Thyroid gland (tissue), 4 donors: ENCODE results near the gene TTC39A.

Experiments
- POLR2A ChIP-seq, 2 donors: fragments of 450-650 bp; IDR thresholded peaks; one replicate each; pipeline ENCODE4 v1.6.1; 2017; ENCODE audit warnings: antibody characterized with exemption in 2 of 2, mild to moderate bottlenecking in 2 of 2, moderate library complexity in 1 of 2
- TF ChIP-seq, protein P1 (sequence below), 6 experiments: fragments of 200-600 bp in 3 of 6; fragments of 450-650 bp in 3 of 6; sonication (generic) in 3 of 6; IDR thresholded peaks; one replicate each; pipeline ENCODE4 v1.5.1; 2016 to 2019; ENCODE audit warnings: antibody characterized with exemption in 6 of 6, mild to moderate bottlenecking in 2 of 6, inconsistent platforms in 1 of 6, moderate library complexity in 1 of 6

DNA sequence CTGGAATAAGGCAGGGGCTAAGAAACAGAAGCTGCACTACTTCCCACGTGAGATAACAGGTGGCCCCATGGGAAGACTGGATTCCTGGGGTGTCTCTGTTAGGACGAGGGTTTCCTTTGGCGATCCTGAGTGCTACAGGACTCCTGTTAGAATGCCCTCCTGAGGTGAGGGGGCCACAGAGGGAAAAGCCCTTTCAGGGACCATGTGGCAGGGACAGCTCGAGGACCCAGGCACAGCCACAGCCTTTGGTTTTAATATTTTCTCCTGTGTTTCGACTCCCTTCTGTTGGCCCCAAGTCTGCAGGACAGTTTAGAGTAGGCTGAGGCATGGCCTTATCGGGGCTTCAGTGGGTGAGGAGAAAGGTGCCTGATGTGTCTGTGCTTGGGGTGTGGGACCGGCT lies 12.6 kb downstream of the TTC39A start:
- TF ChIP-seq, protein P1, sequence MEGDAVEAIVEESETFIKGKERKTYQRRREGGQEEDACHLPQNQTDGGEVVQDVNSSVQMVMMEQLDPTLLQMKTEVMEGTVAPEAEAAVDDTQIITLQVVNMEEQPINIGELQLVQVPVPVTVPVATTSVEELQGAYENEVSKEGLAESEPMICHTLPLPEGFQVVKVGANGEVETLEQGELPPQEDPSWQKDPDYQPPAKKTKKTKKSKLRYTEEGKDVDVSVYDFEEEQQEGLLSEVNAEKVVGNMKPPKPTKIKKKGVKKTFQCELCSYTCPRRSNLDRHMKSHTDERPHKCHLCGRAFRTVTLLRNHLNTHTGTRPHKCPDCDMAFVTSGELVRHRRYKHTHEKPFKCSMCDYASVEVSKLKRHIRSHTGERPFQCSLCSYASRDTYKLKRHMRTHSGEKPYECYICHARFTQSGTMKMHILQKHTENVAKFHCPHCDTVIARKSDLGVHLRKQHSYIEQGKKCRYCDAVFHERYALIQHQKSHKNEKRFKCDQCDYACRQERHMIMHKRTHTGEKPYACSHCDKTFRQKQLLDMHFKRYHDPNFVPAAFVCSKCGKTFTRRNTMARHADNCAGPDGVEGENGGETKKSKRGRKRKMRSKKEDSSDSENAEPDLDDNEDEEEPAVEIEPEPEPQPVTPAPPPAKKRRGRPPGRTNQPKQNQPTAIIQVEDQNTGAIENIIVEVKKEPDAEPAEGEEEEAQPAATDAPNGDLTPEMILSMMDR (IDR thresholded peaks at IDR 0.05): no peak
- no peak for TF ChIP-seq POLR2A (IDR thresholded peaks at IDR 0.05)
